K562 (cell line): ENCODE measurements around the gene TTC39B. TPM values are rescaled to one million over a fixed set of nuclear protein-coding genes. Genes with fewer than 3 reads are reported as not detected.
A peak's percentile ranks its signal among the peaks of the same experiment; 100 is the strongest.

Source experiments
- ATAC-seq: fragments of 200-7000 bp; cut with Tn5 transposase; 3 replicates; pipeline ENCODE4 v1.9.1; 2020; ENCODE audit warnings: moderate library complexity
- BruUV-seq: library from RNA; stranded (reverse); fragments of 400-500 nt; replicated peaks from 2 replicates; lab custom pipeline; 2021; lab: Mats Ljungman, UMichigan
- CTCF ChIA-PET: fragments of 300-600 bp; formaldehyde crosslinking; extraction: SDS; loops from one replicate; lab custom pipeline; 2021; ENCODE audit warnings: low intra/inter-chr PET ratio; lab: Yijun Ruan, JAX
- POLR2A ChIA-PET: fragments of 300-600, 350-650 bp; sonication (Branson Sonifier 250); formaldehyde crosslinking; extraction: SDS; loops from one replicate; lab custom pipeline; 2021; ENCODE audit warnings: antibody characterized with exemption, inconsistent platforms; lab: Yijun Ruan, JAX
- DNase-seq, 4 experiments: peaks; one replicate each; pipeline versions ENCODE4 v3.0.0 to v3.0.0-alpha.2; 2011 to 2018; ENCODE audit warnings: low spot score in 3 of 4, mixed read lengths in 3 of 4; ENCODE audit errors: extremely low read depth in 1 of 4
- FAIRE-seq: peaks from 2 replicates; lab custom pipeline; 2011; peaks lifted over from hg19 to GRCh38; lab: Jason Lieb, UNC
- H2AFZ ChIP-seq: 2 replicates; pipeline ENCODE4 v1.6.0; 2011; ENCODE audit warnings: low read depth, low read length, control low read depth, inconsistent platforms
- H3K27ac ChIP-seq: fragments of 200-600 bp; 3 replicates; pipeline ENCODE4 v1.8.0; 2011; ENCODE audit warnings: low read depth, mild to moderate bottlenecking, control low read depth, inconsistent platforms, low read length, moderate library complexity, mixed read lengths; ENCODE audit errors: extremely low read depth
- H3K27me3 ChIP-seq, 2 experiments: fragments of 300-600 bp in 1 of 2; 2 replicates in 1 of 2; 3 replicates in 1 of 2; pipeline versions ENCODE4 v1.6.0 to v1.8.0; 2011; ENCODE audit warnings: inconsistent platforms in 2 of 2, low read length in 2 of 2, mild to moderate bottlenecking in 1 of 2, mixed read lengths in 1 of 2, moderate library complexity in 1 of 2; ENCODE audit not compliant: control insufficient read depth in 2 of 2, insufficient read depth in 2 of 2
- H3K36me3 ChIP-seq: fragments of 300-600 bp; 3 replicates; pipeline ENCODE4 v1.8.0; 2011; ENCODE audit warnings: mild to moderate bottlenecking, low read length, inconsistent platforms; ENCODE audit not compliant: control insufficient read depth, insufficient read depth
- H3K4me1 ChIP-seq, 2 experiments: fragments of 200-600 bp in 1 of 2; replicated peaks in 1 of 2; 2 replicates in 1 of 2; 3 replicates in 1 of 2; pipeline versions ENCODE4 v1.5.1 to v1.8.0; 2011; ENCODE audit warnings: inconsistent platforms in 2 of 2, low read length in 2 of 2, mild to moderate bottlenecking in 1 of 2, mixed read lengths in 1 of 2, moderate library complexity in 1 of 2; ENCODE audit not compliant: control insufficient read depth in 2 of 2, insufficient read depth in 2 of 2
- H3K4me2 ChIP-seq: 2 replicates; pipeline ENCODE4 v1.6.1; 2011; ENCODE audit warnings: low read length, control low read depth, inconsistent platforms, mixed read lengths; ENCODE audit not compliant: insufficient read depth
- H3K4me3 ChIP-seq: fragments of 200-600 bp; sonication (generic), shearing (Covaris generic); 2 replicates; pipeline ENCODE4 v1.5.1; 2016; ENCODE audit warnings: control low read depth, inconsistent platforms
- H3K79me2 ChIP-seq: fragments of 200-600 bp; 3 replicates; pipeline ENCODE4 v1.8.0; 2011; ENCODE audit warnings: low read length, inconsistent platforms; ENCODE audit not compliant: control insufficient read depth, insufficient read depth
- H3K9ac ChIP-seq, 2 experiments: 2 replicates each; pipeline versions ENCODE4 v1.6.0 to v1.6.1; 2011; ENCODE audit warnings: low read depth in 2 of 2, low read length in 2 of 2, control low read depth in 1 of 2, inconsistent platforms in 1 of 2, mild to moderate bottlenecking in 1 of 2, mixed read lengths in 1 of 2; ENCODE audit not compliant: insufficient read depth in 1 of 2
- H3K9me1 ChIP-seq: one replicate; pipeline ENCODE4 v1.6.0; 2011; ENCODE audit warnings: inconsistent platforms, mild to moderate bottlenecking, low read length, moderate library complexity; ENCODE audit not compliant: control insufficient read depth, insufficient read depth
- H3K9me3 ChIP-seq: replicated peaks from 2 replicates; pipeline ENCODE4 v1.5.1; 2011; ENCODE audit warnings: low read depth, low read length, inconsistent platforms; ENCODE audit not compliant: control insufficient read depth, insufficient read depth
- H4K20me1 ChIP-seq: replicated peaks from 2 replicates; pipeline ENCODE4 v1.6.1; 2011; ENCODE audit warnings: low read length, inconsistent platforms, mixed read lengths; ENCODE audit not compliant: control insufficient read depth, insufficient read depth
- ATF7 ChIP-seq: fragments of 450-650 bp; IDR thresholded peaks from 2 replicates; pipeline ENCODE4 v1.7.1; 2014; ENCODE audit warnings: mild to moderate bottlenecking, moderate library complexity
- CREB1 ChIP-seq, 2 experiments: sonication (generic) in 1 of 2; formaldehyde crosslinking in 1 of 2; IDR thresholded peaks; 2 replicates each; pipeline versions ENCODE4 v1.6.1 to v1.8.0; 2012 to 2022; ENCODE audit warnings: inconsistent platforms in 1 of 2, mild to moderate bottlenecking in 1 of 2, missing genetic modification reagents in 1 of 2, moderate library complexity in 1 of 2
- FOS ChIP-seq: IDR thresholded peaks from 3 replicates; pipeline ENCODE4 v1.6.1; 2011; ENCODE audit not compliant: insufficient read length; ENCODE audit errors: extremely low read depth
- ID3 ChIP-seq, 2 experiments: fragments of 250-450 bp in 1 of 2; fragments of 450-650 bp in 1 of 2; sonication (Bioruptor Pico) in 1 of 2; IDR thresholded peaks; 2 replicates each; pipeline versions ENCODE4 v1.6.1 to v1.8.0; 2016 to 2021; ENCODE audit warnings: mild to moderate bottlenecking in 2 of 2, moderate library complexity in 2 of 2, missing compliant biosample characterization in 1 of 2, missing genetic modification characterization in 1 of 2
- KLF6 ChIP-seq: fragments of 250-450 bp; sonication (Bioruptor Pico); IDR thresholded peaks from 2 replicates; pipeline ENCODE4 v1.4.0; 2020; ENCODE audit warnings: mild to moderate bottlenecking, moderate library complexity, borderline replicate concordance
- MAFG ChIP-seq: fragments of 450-650 bp; conservative IDR thresholded peaks from 2 replicates; pipeline ENCODE4 v1.6.1; 2016; ENCODE audit warnings: missing genetic modification characterization, missing compliant biosample characterization
- NFE2 ChIP-seq: IDR thresholded peaks from 2 replicates; pipeline ENCODE4 v1.6.1; 2014; ENCODE audit warnings: antibody characterized with exemption, low read depth
- PRPF4 ChIP-seq: fragments of 200-400 bp; formaldehyde crosslinking; IDR thresholded peaks from one replicate; pipeline ENCODE4 v1.6.1; 2017; ENCODE audit warnings: low read length, low read depth, mild to moderate bottlenecking; ENCODE audit not compliant: insufficient read depth, poor library complexity, severe bottlenecking
- RAD51 ChIP-seq: fragments of 450-650 bp; IDR thresholded peaks from 2 replicates; pipeline ENCODE4 v1.7.1; 2016; ENCODE audit warnings: low read depth, mild to moderate bottlenecking, borderline replicate concordance
- RNF219 ChIP-seq: fragments of 250-450 bp; sonication (Bioruptor Pico); IDR thresholded peaks from 2 replicates; pipeline ENCODE4 v1.5.0; 2022; ENCODE audit warnings: mild to moderate bottlenecking
- SRF ChIP-seq, 2 experiments: fragments of 250-450, 450-650 bp in 1 of 2; sonication (Bioruptor Pico) in 1 of 2; sonication (generic) in 1 of 2; formaldehyde crosslinking; IDR thresholded peaks; 2 replicates each; pipeline versions ENCODE4 v1.5.0 to v1.5.1; 2020 to 2022; ENCODE audit warnings: mild to moderate bottlenecking in 1 of 2, missing genetic modification reagents in 1 of 2
- STAT5B ChIP-seq: fragments of 250-450 bp; sonication (Bioruptor Pico); IDR thresholded peaks from 2 replicates; pipeline ENCODE4 v1.8.0; 2021; ENCODE audit warnings: mild to moderate bottlenecking, inconsistent platforms
- USF2 ChIP-seq: sonication (generic); formaldehyde crosslinking; IDR thresholded peaks from 2 replicates; pipeline ENCODE4 v1.5.0; 2020; ENCODE audit warnings: missing genetic modification reagents
- ZNF316 ChIP-seq: fragments of 450-650 bp; IDR thresholded peaks from 2 replicates; pipeline ENCODE4 v1.6.1; 2016
- ZNF740 ChIP-seq, 3 experiments: fragments of 200-800 bp in 1 of 3; sonication (Bioruptor generic) in 1 of 3; sonication (generic) in 1 of 3; formaldehyde crosslinking in 1 of 3; IDR thresholded peaks; 2 replicates each; pipeline versions ENCODE4 v1.6.1 to v1.8.0; 2016 to 2022; ENCODE audit warnings: mild to moderate bottlenecking in 2 of 3, missing compliant biosample characterization in 2 of 3, missing genetic modification characterization in 2 of 3, missing genetic modification reagents in 1 of 3
- ZNF764 ChIP-seq: fragments of 250-450 bp; sonication (Bioruptor Pico); IDR thresholded peaks from 2 replicates; pipeline ENCODE4 v1.4.0; 2020; ENCODE audit warnings: low read depth, mild to moderate bottlenecking, moderate library complexity
- WGBS: fragments of 100-300 bp; shearing (Covaris generic); methylation state at CpG from one replicate; pipeline ENCODE4 v1.1.6; 2016; ENCODE audit warnings: low coverage, mixed read lengths; ENCODE audit not compliant: insufficient coverage; ENCODE audit errors: missing lambda C conversion rate; 5-methylcytosine and 5-hydroxymethylcytosine counted together
- in situ Hi-C: fragments of 300-500 bp; cut with MboI; formaldehyde crosslinking; loops from 4 replicates; pipeline ENCODE4 v1.15.0; 2018; ENCODE audit warnings: inconsistent platforms, mixed read lengths
- intact Hi-C: fragments of 100-400 bp; cut with micrococcal nuclease; formaldehyde crosslinking; loops from 2 replicates; pipeline ENCODE4 v1.14.2; 2022
- polyA plus RNA-seq, 8 experiments: library from polyadenylated mRNA; depleted of rRNA in 4 of 8; stranded (reverse) in 5 of 8; unstranded in 3 of 8; fragments of >200 nt; fragmentation: Nextera tagmentation in 2 of 8; fragmentation: Illumina TruSeq in 1 of 8; extraction: Ambion mirVana in 2 of 8; extraction: Trizol in 1 of 8; gene quantifications; 2 replicates each; pipeline versions ENCODE4 v1.2.1 to v1.2.3, GENCODE V29; 2011 to 2014; ENCODE audit warnings: inconsistent platforms in 1 of 8, missing spikeins in 1 of 8
- total RNA-seq, 7 experiments: library from RNA; depleted of rRNA in 6 of 7; stranded (reverse); fragments of >200 nt in 6 of 7; fragmentation: Illumina TruSeq in 2 of 7; extraction: Trizol in 2 of 7; gene quantifications; 2 replicates each; pipeline versions ENCODE4 v1.2.1 to v1.2.3, GENCODE V29; 2011 to 2021; ENCODE audit warnings: low replicate concordance in 1 of 7

TTC39B gene
- total and polyA plus RNA-seq, 9 of the 15 experiments (the other 6 are each of a cell fraction or from before 2014, with no cell fraction given): 0.32 to 1.2 (median 0.95) TPM

- TF ChIP-seq SRF (CRISPR knock-in tag; IDR thresholded peaks at IDR 0.05) (no peak), STAT5B (CRISPR knock-in tag) (no peak)
Observed at GRCh38 chr9:15137089-15137488, 169.9 kb downstream of the TTC39B start (continued).

GRCh38 chr9:15136646-15137045 is 170.4 kb downstream of the TTC39B start:
- Histone ChIP-seq H3K79me2 (no peaks in the 10 kb centered on the region), H3K36me3 (no peaks in the 10 kb centered on the region), H2AFZ (peak overlapping the region; percentile 77), H3K27me3 (no peaks in the 10 kb centered on the region), H3K9me3 (no peaks in the 10 kb centered on the region), H3K4me2 (no peak overlapping the region), H3K9me1 (no peaks in the 10 kb centered on the region), H3K4me1 (no peaks in the 10 kb centered on the region; a peak in 1 of 5 replicates), H3K27ac (no peak overlapping the region; the same call in 2 of the 3 replicates), H3K4me3 (no peak overlapping the region), H4K20me1 (no peaks in the 10 kb centered on the region), H3K9ac (no peak overlapping the region)
- ATAC-seq (peak; percentile 82), DNase-seq (peak in 2 of 4 experiments; percentile 16 to 47), FAIRE-seq (peak; percentile 66)
- in situ Hi-C loops: loop anchor here (25.0 kb wide), 2 partner anchors 474 to 699 kb away; no protein-coding TSS in a partner anchor
- ChIA-PET POLR2A (no interaction called here), CTCF (no interaction called here)
- intact Hi-C loops: loop anchor here (10.0 kb wide), 2 partner anchors 292 to 672 kb away; no protein-coding TSS in a partner anchor
- BruUV-seq: no TSS peak
- 22% methylated on average over 5 of the region's 5 CpGs for WGBS
- TF ChIP-seq RAD51: peak; percentile 50; the same call in 1 of the 2 replicates
- TF ChIP-seq RNF219: no peak
- TF ChIP-seq ZNF316: peak; percentile 79
- TF ChIP-seq MAFG (tag): peak; percentile 40; the same call in 1 of the 2 replicates
- no peak for TF ChIP-seq PRPF4
- no peak for TF ChIP-seq ZNF740 (CRISPR knock-in tag; IDR thresholded peaks at IDR 0.05)
- no peak for TF ChIP-seq ZNF740 (tag; IDR thresholded peaks at IDR 0.05)
- TF ChIP-seq FOS: no peak
- TF ChIP-seq USF2 (CRISPR knock-in tag): peak; percentile 28; the same call in 1 of the 2 replicates
- TF ChIP-seq ID3 (CRISPR knock-in tag; IDR thresholded peaks at IDR 0.05): no peak
- no peak for TF ChIP-seq ID3 (tag; IDR thresholded peaks at IDR 0.05)
- peak; percentile 58 for TF ChIP-seq NFE2
- no peak for TF ChIP-seq ZNF764 (CRISPR knock-in tag)
- no peak for TF ChIP-seq CREB1 (IDR thresholded peaks at IDR 0.05)
- no peak for TF ChIP-seq CREB1 (CRISPR knock-in tag; IDR thresholded peaks at IDR 0.05)
- TF ChIP-seq KLF6 (CRISPR knock-in tag): no peak
- no peak for TF ChIP-seq ATF7
